Caki2 (cell line): ENCODE measurements around the gene ACAT1. TPM values are rescaled to one million over a fixed set of nuclear protein-coding genes. Genes with fewer than 3 reads are reported as not detected.
A peak's percentile ranks its signal among the peaks of the same experiment; 100 is the strongest.
"Not testable (repeated sequence)": the region's sequence is repeated elsewhere in the genome, so short reads cannot be mapped to it uniquely, and the experiment has no call there.

Experiments used
- DNase-seq: peaks from one replicate; pipeline ENCODE4 v3.0.0-alpha.2; 2015; ENCODE audit warnings: low read depth
- in situ Hi-C: cut with HindIII; loops from 2 replicates; pipeline ENCODE4 v1.10.0; 2016; ENCODE audit warnings: low sequenced_read_pairs, low pct_unique_long_range_greater_than_20kb, mixed read lengths
- total RNA-seq: library from RNA; depleted of rRNA; stranded (reverse); fragments of >200 nt; shearing (Covaris generic); gene quantifications from 2 replicates; pipeline ENCODE4 v1.2.3, GENCODE V29; 2014; ENCODE audit warnings: low replicate concordance; rRNA removed

ACAT1 gene
- 128 and 168 TPM in 2 replicates for total RNA-seq

- peak; percentile 92 for DNase-seq
- in situ Hi-C loops, result no loop called here
Measured at GRCh38 chr11:108121274-108122155, at the start of gene ACAT1. Gene ACAT1 (plus strand): TSS chr11:108121567. CDS start chr11:108121607, 40 bp downstream.

GRCh38 chr11:108084811-108085210 is 36.6 kb upstream of the ACAT1 start:
- in situ Hi-C loops, result no loop called here
- DNase-seq, result no peak

DNA sequence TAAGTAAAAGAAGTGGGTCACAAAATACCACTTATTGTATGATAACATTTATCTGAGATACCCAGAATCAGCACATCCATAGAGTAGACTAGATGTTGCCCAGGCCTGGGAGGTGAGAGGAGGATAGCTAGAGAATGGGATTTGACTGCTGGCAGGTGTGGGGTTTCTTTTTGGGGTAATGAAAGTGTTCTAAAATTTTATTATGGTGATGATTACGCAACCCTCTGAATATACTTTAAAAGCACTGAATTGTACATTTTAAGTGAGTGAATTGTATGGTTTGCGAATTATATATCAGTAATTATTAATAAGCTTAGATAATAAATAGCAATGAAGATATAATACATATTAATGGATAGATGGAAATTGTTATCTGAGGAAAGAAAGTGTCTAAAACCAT is 35.7 kb upstream of the ACAT1 start:
- no peak for DNase-seq
- in situ Hi-C loops, result no loop called here

GRCh38 chr11:108092134-108092533 is 29.2 kb upstream of the ACAT1 start:
- in situ Hi-C loops, result no loop called here
- no peak for DNase-seq

DNA sequence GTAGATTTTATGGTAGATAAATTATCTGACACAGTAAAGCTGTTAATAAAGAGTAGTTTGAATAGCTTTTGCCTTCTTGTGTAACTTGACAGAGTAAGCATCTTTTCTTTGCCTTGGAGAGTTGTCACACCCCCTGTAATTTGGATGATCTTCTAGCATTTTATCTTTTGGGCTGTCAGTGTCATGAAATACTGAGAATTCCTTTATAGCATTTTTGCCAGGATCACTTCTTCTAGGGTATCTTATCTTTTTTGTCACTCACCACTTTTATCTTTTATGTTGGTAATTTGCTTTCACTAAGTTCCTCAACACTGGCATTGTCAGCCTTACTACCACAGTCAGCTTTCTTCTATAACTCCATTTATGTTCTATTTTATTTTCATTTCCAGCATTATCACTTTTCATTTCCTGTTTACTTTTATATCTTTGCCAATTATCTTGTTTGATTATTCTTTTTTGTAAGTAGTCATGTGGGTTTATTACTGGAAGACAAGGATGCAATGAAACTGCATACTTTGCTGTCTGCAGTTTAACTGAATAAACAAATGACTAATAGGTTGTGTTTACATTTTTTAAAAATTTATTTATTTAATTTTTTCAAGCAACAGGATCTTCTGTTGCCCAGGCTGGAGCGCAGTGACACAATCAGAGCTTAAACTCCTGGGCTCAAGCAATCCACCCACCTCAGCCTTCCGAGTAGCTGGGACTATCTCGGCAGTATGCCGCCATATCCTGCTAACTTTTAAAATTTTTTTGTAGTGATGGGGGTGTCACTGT is 28.1 kb upstream of the ACAT1 start:
- in situ Hi-C loops, result no loop called here
- DNase-seq, result no peak

DNA sequence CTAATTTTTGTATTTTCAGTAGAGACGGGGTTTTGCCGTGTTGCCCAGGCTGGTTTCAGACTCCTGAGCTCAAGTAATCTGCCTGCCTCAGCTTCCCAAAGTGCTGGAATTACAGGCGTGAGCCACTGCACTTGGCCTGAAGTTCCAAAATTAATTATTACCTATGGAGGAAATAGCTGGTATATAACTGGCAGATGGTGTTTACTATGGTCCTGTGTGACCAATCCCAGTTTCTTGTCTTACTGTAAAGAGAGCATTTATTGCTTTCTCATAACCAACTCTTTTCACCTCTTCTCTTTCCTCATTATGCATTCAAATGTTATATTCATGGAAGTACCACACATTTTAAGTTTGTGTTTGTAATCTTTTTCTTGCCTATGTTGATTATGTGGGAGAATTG is 24.2 kb upstream of the ACAT1 start:
- no peak for DNase-seq
- in situ Hi-C loops, result no loop called here

- in situ Hi-C loops, result no loop called here
Measured at GRCh38 chr11:108101090-108101775, 20.1 kb upstream of the ACAT1 start.

GRCh38 chr11:108111126-108111525 is 10.2 kb upstream of the ACAT1 start:
- DNase-seq, result no peak
- in situ Hi-C loops, result no loop called here

More at GRCh38 chr11:108101090-108101775, 20.1 kb upstream of the ACAT1 start:
- no peak for DNase-seq

DNA sequence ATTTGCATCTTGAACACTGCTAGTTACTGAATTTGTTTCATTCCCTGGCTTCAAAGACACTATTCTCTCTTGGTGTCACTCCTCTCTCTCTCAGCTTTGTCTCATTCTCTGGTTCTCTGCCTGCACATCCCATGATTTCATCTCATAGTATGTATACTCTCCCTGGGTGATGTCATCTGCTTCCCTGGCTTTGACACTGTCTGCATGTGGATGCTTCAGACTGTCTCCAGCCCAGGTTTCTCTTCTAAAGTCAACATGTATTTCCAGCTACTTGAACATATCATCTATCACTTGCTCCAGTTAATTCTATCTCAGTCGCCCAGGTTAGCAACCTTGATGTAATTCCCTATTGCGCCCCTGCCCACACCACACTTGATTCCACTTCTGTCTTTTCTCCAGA is 9.3 kb upstream of the ACAT1 start:
- DNase-seq, result no peak
- in situ Hi-C loops, result no loop called here

- DNase-seq, result peak; percentile 93
- in situ Hi-C loops, result no loop called here
Measured at GRCh38 chr11:108115500-108116140, 5.7 kb upstream of the ACAT1 start.

- no peak for DNase-seq
- in situ Hi-C loops, result no loop called here
Measured at GRCh38 chr11:108117746-108118371, 3.5 kb upstream of the ACAT1 start.

- in situ Hi-C loops, DNase-seq: not testable (repeated sequence)
Measured at GRCh38 chr11:108120936-108121273, 462 bp upstream of the ACAT1 start.

- DNase-seq, result peak; percentile 24
- in situ Hi-C loops, result no loop called here
Measured at GRCh38 chr11:108122166-108122628, 830 bp downstream of the ACAT1 start.

GRCh38 chr11:108125096-108125495 is 3.7 kb downstream of the ACAT1 start:
- in situ Hi-C loops, result no loop called here

DNA sequence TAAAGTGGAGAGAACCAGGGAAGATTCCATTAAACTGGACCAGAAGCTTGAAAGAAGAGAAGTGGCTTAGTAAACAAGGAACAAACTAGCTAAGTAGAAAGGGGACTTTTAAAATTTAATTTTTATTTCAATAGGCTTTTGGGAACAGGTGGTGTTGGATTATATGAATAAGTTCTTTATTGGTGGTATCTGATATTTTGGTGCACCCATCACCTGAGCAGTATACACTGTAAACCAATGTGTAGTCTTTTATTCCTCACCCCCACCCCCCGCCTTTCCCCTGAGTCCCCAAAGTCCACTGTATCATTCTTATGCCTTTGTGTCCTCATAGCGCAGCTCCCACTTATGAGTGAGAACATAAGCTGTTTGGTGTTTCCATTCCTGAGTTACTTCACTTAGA is 7.4 kb downstream of the ACAT1 start:
- in situ Hi-C loops, result no loop called here
- no peak for DNase-seq

More at GRCh38 chr11:108125096-108125495, 3.7 kb downstream of the ACAT1 start:
- no peak for DNase-seq

DNA sequence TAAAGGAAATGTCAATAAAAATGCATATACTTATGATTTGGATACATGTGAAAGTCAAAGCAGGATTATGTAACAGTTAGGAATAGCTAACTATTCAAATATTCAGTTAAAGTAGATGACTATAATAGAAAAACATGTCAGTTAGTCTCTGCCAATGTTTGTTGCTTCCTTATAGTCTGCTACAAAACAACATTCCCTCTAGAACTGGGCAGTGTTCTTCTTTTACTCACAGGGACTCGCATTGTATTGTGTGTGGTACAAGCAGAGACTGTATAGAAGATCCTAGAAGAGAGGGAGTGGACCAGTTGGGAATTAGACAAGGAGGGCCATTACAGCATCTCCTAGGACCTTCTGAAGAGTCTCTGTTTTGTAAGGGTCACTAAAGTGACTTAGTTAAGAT is 10.6 kb downstream of the ACAT1 start:
- in situ Hi-C loops, result no loop called here
- DNase-seq, result no peak

DNA sequence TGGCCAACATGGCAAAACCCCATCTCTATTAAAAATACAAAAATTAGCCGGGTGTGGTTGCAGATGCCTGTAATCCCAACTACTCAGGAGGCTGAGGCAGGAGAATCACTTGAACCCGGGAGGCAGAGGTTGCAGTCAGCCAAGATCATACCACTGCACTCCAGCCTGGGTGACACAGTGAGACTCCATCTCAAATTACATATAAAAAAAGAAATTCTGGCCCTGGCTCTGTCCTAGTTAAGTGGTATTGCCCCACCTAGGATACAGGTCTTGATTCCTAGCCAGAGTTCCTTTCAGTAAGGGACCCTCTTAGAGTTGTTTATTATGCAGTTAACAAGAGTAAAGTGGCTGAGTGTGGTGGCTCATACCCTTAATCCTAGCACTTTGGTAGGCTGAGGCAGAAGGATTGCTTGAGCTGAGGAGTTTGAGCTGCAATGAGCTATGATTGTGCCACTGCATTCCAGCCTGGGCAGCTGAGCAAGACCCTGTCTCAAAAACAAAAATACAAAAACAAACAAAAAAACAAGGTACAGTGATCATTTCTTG is 11.7 kb downstream of the ACAT1 start:
- DNase-seq, in situ Hi-C loops: not testable (repeated sequence)
